Measurements from ENCODE around the gene CAMSAP1. TPM values are rescaled to one million over a fixed set of nuclear protein-coding genes. Genes with fewer than 3 reads are reported as not detected.

CAMSAP1 gene
- total RNA-seq, 1 experiment from 2014 or later = 16.7 TPM

GRCh38 chr9:135891027-135891631 lies 16.2 kb downstream of the CAMSAP1 start:
- Histone ChIP-seq H3K79me2 (ENCODE audit: low read depth) (0 out of 2 replicates have a peak, but pooled peaks cover 6% of the 10 kb centered on the region), H3K9me3 (ENCODE audit: insufficient read depth, low read depth) (no peaks in the 10 kb centered on the region), H3K27ac (no peak overlapping the region), H3K4me3 (no peak overlapping the region), H3F3A (ENCODE audit: insufficient read depth, low read depth) (no peaks in the 10 kb centered on the region), H3K4me1 (replicated peaks; ENCODE audit: insufficient read depth) (no peaks in the 10 kb centered on the region), H3K9me2 (ENCODE audit: insufficient read depth) (no peaks in the 10 kb centered on the region), H3K36me3 (ENCODE audit: low read depth) (no peaks in the 10 kb centered on the region), H3K4me2 (no peak overlapping the region), H2AFZ (no peak overlapping the region), H4K20me1 (ENCODE audit: insufficient read depth) (no peaks in the 10 kb centered on the region), H3K27me3 (ENCODE audit: insufficient read depth, low read depth) (no peaks in the 10 kb centered on the region)
- no peak for TF ChIP-seq EZH2 (IDR thresholded peaks at IDR 0.05; ENCODE audit: low read depth)
- no peak for TF ChIP-seq CTCF (conservative IDR thresholded peaks at IDR 0.05)
- ChIA-PET CTCF (interaction anchor here (0.6 kb wide), 1 partner anchor 16 kb away, joined by 5 read pairs; the partner anchor contains the start of gene CAMSAP1), POLR2A (ENCODE audit: unreplicated experiment) (no interaction called here)
- intact Hi-C loops (cut with micrococcal nuclease; ENCODE audit: unreplicated experiment) = no loop called here
- no TSS peak for BruUV-seq (replicated peaks)
- DNase-seq = no peak

GRCh38 chr9:135890190-135891026 lies 16.9 kb downstream of the CAMSAP1 start:
- no peak overlapping the region for H3K27ac ChIP-seq
- intact Hi-C loops (cut with micrococcal nuclease; ENCODE audit: unreplicated experiment) = no loop called here

More at GRCh38 chr9:135890190-135891026, 16.9 kb downstream of the CAMSAP1 start:
- no peak overlapping the region for H3K4me2 ChIP-seq
- BruUV-seq (replicated peaks) = no TSS peak
- no peaks in the 10 kb centered on the region for H4K20me1 ChIP-seq (ENCODE audit: insufficient read depth)
- DNase-seq = peak in 1 of 2 experiments; percentile 48
- TF ChIP-seq EZH2 (IDR thresholded peaks at IDR 0.05; ENCODE audit: low read depth) (no peak), CTCF (conservative IDR thresholded peaks at IDR 0.05) (no peak)
- no peaks in the 10 kb centered on the region for H3K9me2 ChIP-seq (ENCODE audit: insufficient read depth)
- no peaks in the 10 kb centered on the region for H3K4me1 ChIP-seq (replicated peaks; ENCODE audit: insufficient read depth)
- no peak overlapping the region for H3K4me3 ChIP-seq
- ChIA-PET CTCF (interaction anchor here (0.6 kb wide), 1 partner anchor 17 kb away, joined by 5 read pairs; the partner anchor contains the start of gene CAMSAP1), POLR2A (ENCODE audit: unreplicated experiment) (interaction anchor here (0.7 kb wide), 1 partner anchor 338 kb away, joined by 7 read pairs; no protein-coding TSS in a partner anchor)
- H2AFZ ChIP-seq = no peak overlapping the region
- no peaks in the 10 kb centered on the region for H3F3A ChIP-seq (ENCODE audit: insufficient read depth, low read depth)
- H3K79me2 ChIP-seq (ENCODE audit: low read depth) = 0 out of 2 replicates have a peak, but pooled peaks cover 6% of the 10 kb centered on the region
- no peaks in the 10 kb centered on the region for H3K9me3 ChIP-seq (ENCODE audit: insufficient read depth, low read depth)
- H3K27me3 ChIP-seq (ENCODE audit: insufficient read depth, low read depth) = no peaks in the 10 kb centered on the region
- no peaks in the 10 kb centered on the region for H3K36me3 ChIP-seq (ENCODE audit: low read depth)

All from PC-9 (cell line).